BJ (cell line): ENCODE results near the gene MT1G. TPM values are rescaled to one million over a fixed set of nuclear protein-coding genes. Genes with fewer than 3 reads are reported as not detected.
A peak's percentile ranks its signal among the peaks of the same experiment; 100 is the strongest.

ENCODE experiments used
- CTCF ChIA-PET: fragments of 350-600 bp; formaldehyde crosslinking; extraction: SDS; loops from one replicate; lab custom pipeline; 2021; ENCODE audit warnings: antibody characterized with exemption, inconsistent platforms; lab: Yijun Ruan, JAX
- POLR2A ChIA-PET: fragments of 300-600 bp; sonication (Branson Sonifier 250); formaldehyde crosslinking; extraction: SDS; loops from one replicate; lab custom pipeline; 2021; ENCODE audit warnings: antibody characterized with exemption; lab: Charles Lee
- DNase-seq: peaks from one replicate; pipeline ENCODE4 v3.0.0-alpha.2; 2011; ENCODE audit warnings: low read depth
- H3K27me3 ChIP-seq: 2 replicates; pipeline ENCODE4 v1.6.0; 2011; ENCODE audit warnings: low read length; ENCODE audit not compliant: control insufficient read depth, insufficient read depth
- H3K36me3 ChIP-seq: 2 replicates; pipeline ENCODE4 v1.5.1; 2011; ENCODE audit warnings: low read length; ENCODE audit not compliant: control insufficient read depth, insufficient read depth
- H3K4me3 ChIP-seq: 2 replicates; pipeline ENCODE4 v1.5.1; 2011; ENCODE audit warnings: low read depth, mild to moderate bottlenecking, control low read depth, low read length
- CTCF ChIP-seq: IDR thresholded peaks from 2 replicates; pipeline ENCODE4 v1.5.1; 2011; ENCODE audit warnings: low read depth, mild to moderate bottlenecking, control low read depth, inconsistent platforms, low read length, moderate library complexity; ENCODE audit not compliant: insufficient read depth
- polyA plus RNA-seq: library from polyadenylated mRNA; depleted of rRNA; stranded (reverse); fragments of >200 nt; gene quantifications from 2 replicates; pipeline ENCODE4 v1.2.3, GENCODE V29; 2011

Gene MT1G
- polyA plus RNA-seq, 1 experiment = 2.9 TPM

DNA sequence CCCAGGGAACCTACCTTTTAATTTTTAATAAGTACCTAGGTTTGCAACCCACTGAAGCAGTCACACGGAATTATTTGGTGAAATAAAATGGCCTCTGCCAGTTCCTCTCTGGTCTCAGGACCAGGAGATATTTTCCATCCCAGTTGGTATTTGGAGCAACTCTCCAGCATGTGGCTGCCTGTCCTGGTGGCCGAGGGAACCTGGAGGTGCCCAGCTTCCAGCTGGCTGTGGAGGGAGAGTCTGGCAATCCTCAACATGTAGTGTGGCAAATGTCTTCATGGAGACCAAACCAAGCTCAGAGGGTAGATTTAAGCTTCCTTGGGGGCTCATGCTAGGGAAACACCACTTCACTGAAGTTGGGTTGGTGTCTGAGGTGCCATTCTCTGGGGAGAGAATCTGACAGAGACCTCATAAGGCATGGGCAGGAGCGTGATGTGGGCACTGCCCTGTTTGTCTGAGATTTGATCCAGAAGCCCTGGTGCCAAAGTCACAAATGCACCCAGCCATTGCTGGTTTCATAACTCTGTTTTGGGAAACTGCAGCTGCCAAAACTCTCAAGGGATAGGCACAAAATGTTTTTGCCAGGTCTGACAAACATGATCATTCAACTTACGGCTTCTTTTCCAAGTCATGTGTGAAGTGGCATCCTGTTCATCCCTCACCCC is 17.2 kb upstream of the MT1G start:
- no peak overlapping the region for H3K4me3 ChIP-seq
- no peak for TF ChIP-seq CTCF
- H3K36me3 ChIP-seq = no peaks in the 10 kb centered on the region
- ChIA-PET CTCF (interaction anchor here (1.3 to 3.8 kb wide), 4 partner anchors 12 to 84 kb away, joined by 3 to 12 read pairs (median 5); no protein-coding TSS in a partner anchor), POLR2A (no interaction called here)
- no peaks in the 10 kb centered on the region for H3K27me3 ChIP-seq
- no peak for DNase-seq

DNA sequence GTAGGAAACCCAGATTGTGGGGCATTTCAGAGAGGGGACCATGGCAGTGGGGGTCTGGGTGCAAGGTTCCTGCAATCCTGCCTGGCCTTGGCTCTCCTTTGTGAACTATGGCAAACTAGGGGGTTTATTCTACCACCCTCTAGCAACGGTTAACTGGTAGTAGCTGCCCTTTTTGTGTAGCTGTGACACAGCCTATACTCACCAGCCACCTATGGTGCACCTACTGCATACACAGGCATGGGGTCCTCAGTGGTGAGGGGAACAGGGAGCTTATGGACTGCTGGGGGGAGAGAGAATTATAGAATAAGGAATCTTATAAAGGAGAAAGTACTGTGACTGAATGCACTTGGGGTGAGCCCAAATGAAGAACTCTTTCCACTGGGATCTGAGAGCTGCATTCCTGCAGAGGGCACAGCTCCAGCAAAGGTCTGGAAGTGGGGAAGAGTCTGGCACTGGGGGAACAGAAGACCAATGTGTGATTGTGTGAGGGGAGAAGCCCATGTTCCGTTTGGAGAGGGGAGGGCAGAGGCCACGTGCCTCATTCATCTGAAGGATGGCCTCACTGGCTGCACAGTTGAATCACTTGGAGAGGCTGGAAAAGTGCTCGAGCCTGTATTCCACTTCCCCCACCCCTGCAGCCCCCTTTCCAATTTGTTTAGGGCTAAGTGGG is 16.5 kb upstream of the MT1G start:
- ChIA-PET POLR2A (no interaction called here), CTCF (interaction anchor here (1.3 to 3.8 kb wide), 5 partner anchors 11 to 84 kb away, joined by 3 to 12 read pairs (median 6); no protein-coding TSS in a partner anchor)
- Histone ChIP-seq H3K4me3 (no peak overlapping the region), H3K27me3 (no peaks in the 10 kb centered on the region), H3K36me3 (no peaks in the 10 kb centered on the region)
- no peak for TF ChIP-seq CTCF
- no peak for DNase-seq

DNA sequence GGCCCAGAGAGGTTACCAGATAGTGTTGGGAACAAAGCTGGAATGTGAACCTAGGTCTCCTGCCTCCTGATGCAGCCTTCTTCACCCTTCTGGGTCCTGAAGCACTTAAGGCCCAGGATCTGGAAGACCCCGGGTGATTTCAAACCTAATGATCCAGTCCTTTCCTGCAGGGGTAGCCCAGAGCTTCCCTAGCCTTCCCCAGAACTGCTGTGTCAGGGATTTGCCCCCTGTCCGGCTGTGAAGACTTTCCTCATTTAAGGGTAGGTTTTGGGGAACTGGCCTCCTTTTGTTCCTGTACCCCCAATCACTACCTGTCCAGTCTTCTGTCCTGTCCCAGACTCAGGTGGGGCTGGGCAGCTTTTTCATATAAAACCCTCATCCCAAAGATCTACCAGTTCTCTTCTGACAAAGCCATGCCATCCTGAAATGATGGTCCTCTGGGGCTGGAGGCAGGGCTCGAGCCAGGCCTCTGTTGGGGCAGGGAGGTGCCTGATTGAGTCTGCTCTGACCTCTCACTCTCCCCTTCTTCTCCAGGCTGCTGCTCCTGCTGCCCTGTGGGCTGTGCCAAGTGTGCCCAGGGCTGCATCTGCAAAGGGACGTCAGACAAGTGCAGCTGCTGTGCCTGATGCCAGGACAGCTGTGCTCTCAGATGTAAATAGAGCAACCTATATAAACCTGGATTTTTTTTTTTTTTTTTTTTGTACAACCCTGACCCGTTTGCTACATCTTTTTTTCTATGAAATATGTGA is 15.7 kb upstream of the MT1G start:
- ChIA-PET POLR2A (no interaction called here), CTCF (interaction anchor here (1.1 to 3.8 kb wide), 5 partner anchors 10 to 106 kb away, joined by 3 to 12 read pairs (median 5); no protein-coding TSS in a partner anchor)
- H3K4me3 ChIP-seq = no peak overlapping the region
- TF ChIP-seq CTCF = 0 out of 2 replicates have a peak, but pooled peaks have one; percentile 11
- H3K27me3 ChIP-seq = no peaks in the 10 kb centered on the region
- H3K36me3 ChIP-seq = no peaks in the 10 kb centered on the region
- no peak for DNase-seq

DNA sequence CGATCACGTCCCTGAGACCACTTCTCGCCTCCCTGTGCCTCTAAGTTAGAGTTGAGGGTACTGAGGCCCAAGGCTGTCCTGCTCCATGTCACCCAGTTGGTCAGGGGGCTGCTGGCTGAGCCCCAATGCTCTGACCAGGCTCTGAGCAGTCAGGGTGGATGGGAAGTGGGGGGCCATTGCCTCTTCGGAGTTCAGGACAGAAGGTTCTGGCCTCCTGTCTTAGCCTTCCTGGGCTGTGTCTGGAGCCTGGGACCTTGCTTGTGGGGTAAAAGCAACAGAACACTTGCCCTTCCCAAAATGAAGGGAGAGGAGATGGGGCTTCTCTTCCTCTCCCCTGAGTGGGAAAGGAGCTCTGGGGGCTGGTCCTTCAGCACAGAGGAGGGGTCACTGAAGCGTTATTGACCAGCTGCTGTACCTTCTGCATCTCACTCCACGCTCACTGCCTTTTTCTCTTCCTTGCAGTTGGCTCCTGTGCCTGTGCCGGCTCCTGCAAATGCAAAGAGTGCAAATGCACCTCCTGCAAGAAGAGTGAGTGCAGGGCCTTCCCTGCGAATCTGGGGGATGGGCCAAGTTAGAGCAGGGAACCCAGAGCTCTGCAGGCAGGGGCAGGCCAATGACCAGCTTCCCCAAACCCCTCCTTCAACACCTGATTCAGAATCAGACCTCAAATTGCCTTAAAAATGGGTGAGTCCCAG is 15.0 kb upstream of the MT1G start:
- DNase-seq = no peak
- Histone ChIP-seq H3K27me3 (no peaks in the 10 kb centered on the region), H3K36me3 (no peaks in the 10 kb centered on the region), H3K4me3 (peak overlapping the region; percentile 46)
- TF ChIP-seq CTCF = no peak
- ChIA-PET POLR2A (interaction anchor here (0.5 kb wide), 1 partner anchor 9 kb away, joined by 3 read pairs; no protein-coding TSS in a partner anchor), CTCF (interaction anchor here (1.1 to 3.8 kb wide), 4 partner anchors 10 to 106 kb away, joined by 3 to 12 read pairs (median 8); no protein-coding TSS in a partner anchor)
